Ovary (tissue), 3 donors: Measurements from ENCODE around the gene MYL11.

Source experiments
- CTCF ChIP-seq, 3 donors: fragments of 450-650 bp in 2 of 3; fragments of 200-600 bp in 1 of 3; IDR thresholded peaks; one replicate each; pipeline versions ENCODE4 v1.5.1 to v1.8.0; 2016 to 2022; ENCODE audit warnings: antibody characterized with exemption in 3 of 3, mild to moderate bottlenecking in 1 of 3
- EP300 ChIP-seq: sonication (generic); formaldehyde crosslinking; IDR thresholded peaks from one replicate; pipeline ENCODE4 v1.6.1; 2017; ENCODE audit warnings: antibody characterized with exemption
- POLR2A ChIP-seq: fragments of 450-650 bp; IDR thresholded peaks from one replicate; pipeline ENCODE4 v1.6.1; 2017; ENCODE audit warnings: antibody characterized with exemption, mild to moderate bottlenecking, moderate library complexity
- donor health status: DM: no; HTN: no; CAD: no.

DNA sequence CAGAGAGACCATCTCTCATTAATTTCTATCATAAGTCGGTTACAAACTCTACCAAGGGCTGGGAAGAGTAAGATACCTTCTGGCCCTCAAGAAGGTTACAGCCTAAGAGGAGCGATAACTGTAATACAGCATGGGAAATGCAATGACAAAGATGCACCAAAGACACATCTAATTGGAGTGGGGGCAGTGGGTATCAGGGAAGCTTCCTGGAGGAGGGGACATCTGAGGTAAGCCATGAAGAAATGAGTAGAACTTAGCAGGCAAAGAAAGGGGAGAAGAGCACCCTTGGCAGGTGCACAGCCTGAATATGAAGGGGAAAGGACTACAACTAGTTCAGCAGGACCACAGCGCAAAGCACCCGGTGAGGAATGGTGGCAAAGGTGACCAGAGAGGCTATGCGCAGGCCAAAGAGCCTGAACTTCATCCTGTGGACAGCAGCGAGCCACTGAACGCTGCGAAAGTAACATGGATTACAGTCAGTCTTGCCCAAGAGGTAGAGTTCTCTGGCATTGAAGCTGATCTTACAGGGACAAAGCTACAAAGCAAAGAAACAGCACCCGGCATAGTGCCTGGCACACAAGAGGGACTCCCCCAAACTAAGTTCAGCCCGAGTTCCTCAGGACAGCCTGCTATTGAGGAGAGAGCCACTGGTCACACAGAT, 7.1 kb upstream of the MYL11 start:
- TF ChIP-seq CTCF (IDR thresholded peaks at IDR 0.05), result no peak
- TF ChIP-seq POLR2A, result no peak
- TF ChIP-seq EP300, result no peak
